ENCODE data around the gene SLC12A7.

The SLC12A7 gene

GRCh38 chr5:1060535-1060981 is 51.3 kb downstream of the SLC12A7 start:
- no peak overlapping the region for H3K27ac ChIP-seq (ENCODE audit: low read length)
- no peaks in the 10 kb centered on the region for H3K27me3 ChIP-seq (ENCODE audit: control insufficient read depth, insufficient read depth, low read length)
- peaks cover 42% of the 10 kb centered on the region for H3K36me3 ChIP-seq (ENCODE audit: control insufficient read depth, insufficient read depth, low read length)
- WGBS (ENCODE audit: insufficient coverage, insufficient read length) = no CpG with 5 or more reads among the region's 24 CpGs
- no peak overlapping the region for H3K4me3 ChIP-seq (ENCODE audit: low read length)
- no peaks in the 10 kb centered on the region for H3K4me1 ChIP-seq (ENCODE audit: control insufficient read depth, insufficient read depth, low read length)
- no peak for DNase-seq (ENCODE audit: low read depth, low spot score)
- no peaks in the 10 kb centered on the region for H3K9me3 ChIP-seq (ENCODE audit: control insufficient read depth, insufficient read depth, low read length)

GRCh38 chr5:1059884-1060263 is 52.0 kb downstream of the SLC12A7 start:
- no peak overlapping the region for H3K4me3 ChIP-seq (ENCODE audit: low read length)
- no peaks in the 10 kb centered on the region for H3K27me3 ChIP-seq (ENCODE audit: control insufficient read depth, insufficient read depth, low read length)
- H3K4me1 ChIP-seq (ENCODE audit: control insufficient read depth, insufficient read depth, low read length) = no peaks in the 10 kb centered on the region
- no peaks in the 10 kb centered on the region for H3K9me3 ChIP-seq (ENCODE audit: control insufficient read depth, insufficient read depth, low read length)
- H3K27ac ChIP-seq (ENCODE audit: low read length) = no peak overlapping the region
- no peak for DNase-seq (ENCODE audit: low read depth, low spot score)
- no CpG with 5 or more reads among the region's 17 CpGs for WGBS (ENCODE audit: insufficient coverage, insufficient read length)
- H3K36me3 ChIP-seq (ENCODE audit: control insufficient read depth, insufficient read depth, low read length) = peaks cover 41% of the 10 kb centered on the region

- Histone ChIP-seq H3K4me1 (ENCODE audit: control insufficient read depth, insufficient read depth, low read length) (no peaks in the 10 kb centered on the region), H3K27me3 (ENCODE audit: control insufficient read depth, insufficient read depth, low read length) (no peaks in the 10 kb centered on the region), H3K9me3 (ENCODE audit: control insufficient read depth, insufficient read depth, low read length) (no peaks in the 10 kb centered on the region), H3K27ac (ENCODE audit: low read length) (no peak overlapping the region), H3K4me3 (ENCODE audit: low read length) (no peak overlapping the region), H3K36me3 (ENCODE audit: control insufficient read depth, insufficient read depth, low read length) (peaks cover 41% of the 10 kb centered on the region)
- DNase-seq (ENCODE audit: low read depth, low spot score) = no peak
- WGBS (ENCODE audit: insufficient coverage, insufficient read length) = no CpG with 5 or more reads among the region's 34 CpGs
Measured at GRCh38 chr5:1058988-1059883, 52.6 kb downstream of the SLC12A7 start.

- Histone ChIP-seq H3K4me3 (ENCODE audit: low read length) (no peak overlapping the region), H3K27ac (ENCODE audit: low read length) (no peak overlapping the region), H3K9me3 (ENCODE audit: control insufficient read depth, insufficient read depth, low read length) (no peaks in the 10 kb centered on the region), H3K27me3 (ENCODE audit: control insufficient read depth, insufficient read depth, low read length) (no peaks in the 10 kb centered on the region), H3K4me1 (ENCODE audit: control insufficient read depth, insufficient read depth, low read length) (no peaks in the 10 kb centered on the region), H3K36me3 (ENCODE audit: control insufficient read depth, insufficient read depth, low read length) (peaks cover 39% of the 10 kb centered on the region)
- DNase-seq (ENCODE audit: low read depth, low spot score) = no peak
- no CpG with 5 or more reads among the region's 36 CpGs for WGBS (ENCODE audit: insufficient coverage, insufficient read length)
Measured at GRCh38 chr5:1058083-1058945, 53.5 kb downstream of the SLC12A7 start.

- DNase-seq (ENCODE audit: low read depth, low spot score) = no peak
- no peaks in the 10 kb centered on the region for H3K9me3 ChIP-seq (ENCODE audit: control insufficient read depth, insufficient read depth, low read length)
- no CpG with 5 or more reads among the region's 36 CpGs for WGBS (ENCODE audit: insufficient coverage, insufficient read length)
- H3K27me3 ChIP-seq (ENCODE audit: control insufficient read depth, insufficient read depth, low read length) = no peaks in the 10 kb centered on the region
- H3K4me3 ChIP-seq (ENCODE audit: low read length) = no peak overlapping the region
- H3K27ac ChIP-seq (ENCODE audit: low read length) = no peak overlapping the region
- H3K4me1 ChIP-seq (ENCODE audit: control insufficient read depth, insufficient read depth, low read length) = no peaks in the 10 kb centered on the region
- peaks cover 38% of the 10 kb centered on the region for H3K36me3 ChIP-seq (ENCODE audit: control insufficient read depth, insufficient read depth, low read length)
Measured at GRCh38 chr5:1057485-1058082, 54.3 kb downstream of the SLC12A7 start.

- Histone ChIP-seq H3K9me3 (ENCODE audit: control insufficient read depth, insufficient read depth, low read length) (no peaks in the 10 kb centered on the region), H3K4me3 (ENCODE audit: low read length) (no peak overlapping the region), H3K36me3 (ENCODE audit: control insufficient read depth, insufficient read depth, low read length) (peaks cover 39% of the 10 kb centered on the region), H3K27ac (ENCODE audit: low read length) (no peak overlapping the region), H3K4me1 (ENCODE audit: control insufficient read depth, insufficient read depth, low read length) (no peaks in the 10 kb centered on the region), H3K27me3 (ENCODE audit: control insufficient read depth, insufficient read depth, low read length) (no peaks in the 10 kb centered on the region)
- no CpG with 5 or more reads among the region's 27 CpGs for WGBS (ENCODE audit: insufficient coverage, insufficient read length)
- no peak for DNase-seq (ENCODE audit: low read depth, low spot score)
Measured at GRCh38 chr5:1056611-1057484, 55.0 kb downstream of the SLC12A7 start.

- no peaks in the 10 kb centered on the region for H3K27me3 ChIP-seq (ENCODE audit: control insufficient read depth, insufficient read depth, low read length)
- no peaks in the 10 kb centered on the region for H3K9me3 ChIP-seq (ENCODE audit: control insufficient read depth, insufficient read depth, low read length)
- peaks cover 46% of the 10 kb centered on the region for H3K36me3 ChIP-seq (ENCODE audit: control insufficient read depth, insufficient read depth, low read length)
- DNase-seq (ENCODE audit: low read depth, low spot score) = no peak
- no CpG with 5 or more reads among the region's 39 CpGs for WGBS (ENCODE audit: insufficient coverage, insufficient read length)
- H3K27ac ChIP-seq (ENCODE audit: low read length) = no peak overlapping the region
- no peak overlapping the region for H3K4me3 ChIP-seq (ENCODE audit: low read length)
- H3K4me1 ChIP-seq (ENCODE audit: control insufficient read depth, insufficient read depth, low read length) = no peaks in the 10 kb centered on the region
Measured at GRCh38 chr5:1055896-1056610, 55.8 kb downstream of the SLC12A7 start.

- no CpG with 5 or more reads among the region's 39 CpGs for WGBS (ENCODE audit: insufficient coverage, insufficient read length)
- H3K4me3 ChIP-seq (ENCODE audit: low read length) = no peak overlapping the region
- H3K4me1 ChIP-seq (ENCODE audit: control insufficient read depth, insufficient read depth, low read length) = no peaks in the 10 kb centered on the region
- no peaks in the 10 kb centered on the region for H3K9me3 ChIP-seq (ENCODE audit: control insufficient read depth, insufficient read depth, low read length)
- no peak for DNase-seq (ENCODE audit: low read depth, low spot score)
- no peaks in the 10 kb centered on the region for H3K27me3 ChIP-seq (ENCODE audit: control insufficient read depth, insufficient read depth, low read length)
- H3K36me3 ChIP-seq (ENCODE audit: control insufficient read depth, insufficient read depth, low read length) = peaks cover 43% of the 10 kb centered on the region
- H3K27ac ChIP-seq (ENCODE audit: low read length) = no peak overlapping the region
Measured at GRCh38 chr5:1054799-1055775, 56.8 kb downstream of the SLC12A7 start.
